A549 (cell line): ENCODE measurements around the gene DCX. TPM values are rescaled to one million over a fixed set of nuclear protein-coding genes. Genes with fewer than 3 reads are reported as not detected.

Experiments used
- ATAC-seq, 2 experiments: fragments of 200-7000 bp in 1 of 2; fragments of >200 bp in 1 of 2; cut with Nextera tagmentation in 1 of 2; cut with Tn5 transposase in 1 of 2; 3 replicates each; pipeline versions ENCODE4 v1.8.0 to v1.9.1; 2018 to 2020; ENCODE audit warnings: mild to moderate bottlenecking in 1 of 2, moderate library complexity in 1 of 2
- CTCF ChIA-PET: fragments of 300-600 bp; sonication (Branson Sonifier 250); formaldehyde crosslinking; extraction: SDS; loops from one replicate; lab custom pipeline; 2021; ENCODE audit warnings: antibody characterized with exemption, inconsistent platforms; lab: Yijun Ruan, JAX
- POLR2A ChIA-PET: fragments of 350-600 bp; formaldehyde crosslinking; extraction: SDS; loops from one replicate; lab custom pipeline; 2021; ENCODE audit warnings: antibody characterized with exemption, inconsistent platforms; lab: Yijun Ruan, JAX
- DNase-seq, 2 experiments: peaks; one replicate each; pipeline versions ENCODE4 v3.0.0 to v3.0.0-alpha.2; 2011 to 2016; ENCODE audit warnings: low read depth in 1 of 2, low spot score in 1 of 2
- FAIRE-seq: peaks from 2 replicates; lab custom pipeline; 2011; peaks lifted over from hg19 to GRCh38; lab: Jason Lieb, UNC
- H3K27ac ChIP-seq, 2 experiments: fragments of >200 bp; sonication (Bioruptor Twin); formaldehyde crosslinking; 3 replicates each; pipeline ENCODE4 v1.5.1; 2016 to 2017
- H3K4me1 ChIP-seq: fragments of >200 bp; sonication (Bioruptor Twin); formaldehyde crosslinking; 3 replicates; pipeline ENCODE4 v1.6.1; 2016
- H3K4me2 ChIP-seq: fragments of >200 bp; sonication (Bioruptor Twin); formaldehyde crosslinking; 3 replicates; pipeline ENCODE4 v1.6.1; 2016
- H3K4me3 ChIP-seq: fragments of >200 bp; sonication (Bioruptor Twin); formaldehyde crosslinking; 3 replicates; pipeline ENCODE4 v1.5.1; 2016
- H3K9me3 ChIP-seq: fragments of >200 bp; sonication (Bioruptor Twin); formaldehyde crosslinking; 3 replicates; pipeline ENCODE4 v1.6.1; 2016
- CEBPB ChIP-seq, 2 experiments: fragments of >200 bp in 1 of 2; sonication (Bioruptor Twin) in 1 of 2; formaldehyde crosslinking in 1 of 2; IDR thresholded peaks; 2 replicates each; pipeline ENCODE4 v1.6.1; 2012 to 2016
- CHD4 ChIP-seq: fragments of 200-600 bp; sonication (generic); IDR thresholded peaks from 2 replicates; pipeline ENCODE4 v1.6.1; 2016; ENCODE audit warnings: antibody characterized with exemption, mild to moderate bottlenecking, borderline replicate concordance
- CTCF ChIP-seq: fragments of >200 bp; sonication (Bioruptor Twin); formaldehyde crosslinking; IDR thresholded peaks from 3 replicates; pipeline ENCODE4 v1.5.1; 2016
- EHF ChIP-seq: fragments of 250-450 bp; sonication (Bioruptor Pico); IDR thresholded peaks from 2 replicates; pipeline ENCODE4 v1.5.0; 2020; ENCODE audit warnings: mild to moderate bottlenecking
- FOXS1 ChIP-seq: fragments of 250-450 bp; sonication (Bioruptor Pico); IDR thresholded peaks from 2 replicates; pipeline ENCODE4 v1.5.0; 2020; ENCODE audit warnings: mild to moderate bottlenecking, moderate library complexity
- HDAC2 ChIP-seq: fragments of 200-600 bp; sonication (generic); IDR thresholded peaks from 2 replicates; pipeline ENCODE4 v1.6.1; 2016
- HES2 ChIP-seq: fragments of >200 bp; sonication (Bioruptor Twin); formaldehyde crosslinking; IDR thresholded peaks from 2 replicates; pipeline ENCODE4 v1.6.1; 2016
- HOXA7 ChIP-seq: fragments of 250-450 bp; sonication (Bioruptor Pico); IDR thresholded peaks from 2 replicates; pipeline ENCODE4 v1.5.0; 2020; ENCODE audit warnings: mild to moderate bottlenecking, moderate library complexity
- JUNB ChIP-seq: fragments of >200 bp; sonication (Bioruptor Twin); formaldehyde crosslinking; IDR thresholded peaks from 2 replicates; pipeline ENCODE4 v1.6.1; 2016
- KDM1A ChIP-seq: fragments of 200-600 bp; sonication (generic); IDR thresholded peaks from 2 replicates; pipeline ENCODE4 v1.6.1; 2016; ENCODE audit warnings: low read depth, mild to moderate bottlenecking
- MYC ChIP-seq: IDR thresholded peaks from 2 replicates; pipeline ENCODE4 v1.6.1; 2012; ENCODE audit warnings: mild to moderate bottlenecking, inconsistent platforms, low read length, improper control_type of control experiment, borderline replicate concordance
- NFE2L2 ChIP-seq: fragments of 150-350 bp; conservative IDR thresholded peaks from 2 replicates; pipeline ENCODE4 v1.6.1; 2014; ENCODE audit warnings: low read length
- NR3C1 ChIP-seq: fragments of >200 bp; sonication (Bioruptor Twin); formaldehyde crosslinking; IDR thresholded peaks from 3 replicates; pipeline ENCODE4 v1.6.1; 2017
- PBX3 ChIP-seq: IDR thresholded peaks from 2 replicates; pipeline ENCODE4 v1.6.1; 2012
- PHF8 ChIP-seq: fragments of 200-600 bp; sonication (generic); IDR thresholded peaks from 2 replicates; pipeline ENCODE4 v1.6.1; 2016; ENCODE audit warnings: low read depth, mild to moderate bottlenecking, antibody characterized with exemption, moderate library complexity, borderline replicate concordance
- POLR2A ChIP-seq: IDR thresholded peaks from 2 replicates; pipeline ENCODE4 v1.6.1; 2012; ENCODE audit warnings: mild to moderate bottlenecking, low read length
- RCOR1 ChIP-seq: fragments of 150-350 bp; IDR thresholded peaks from 2 replicates; pipeline ENCODE4 v1.6.1; 2014; ENCODE audit warnings: antibody characterized with exemption, low read length, low read depth
- RFX5 ChIP-seq: fragments of 450-650 bp; IDR thresholded peaks from 2 replicates; pipeline ENCODE4 v1.7.1; 2014; ENCODE audit warnings: antibody characterized with exemption, mild to moderate bottlenecking, moderate library complexity
- RNF2 ChIP-seq: fragments of 200-600 bp; sonication (generic); IDR thresholded peaks from 2 replicates; pipeline ENCODE4 v1.6.1; 2016; ENCODE audit warnings: low read depth, mild to moderate bottlenecking, antibody characterized with exemption, moderate library complexity, borderline replicate concordance
- USF2 ChIP-seq: fragments of 450-650 bp; IDR thresholded peaks from 2 replicates; pipeline ENCODE4 v1.6.1; 2014; ENCODE audit warnings: antibody characterized with exemption
- ZSCAN20 ChIP-seq: fragments of 250-450 bp; sonication (Bioruptor Pico); IDR thresholded peaks from 2 replicates; pipeline ENCODE4 v1.8.0; 2022; ENCODE audit warnings: mild to moderate bottlenecking, moderate library complexity
- WGBS: methylation state at CpG from one replicate; pipeline ENCODE4 v1.1.6; 2017; ENCODE audit errors: missing lambda C conversion rate; 5-methylcytosine and 5-hydroxymethylcytosine counted together
- polyA plus RNA-seq, 4 experiments: library from polyadenylated mRNA; depleted of rRNA in 3 of 4; stranded (reverse); fragments of >200 nt; fragmentation: RNase III in 1 of 4; extraction: RNeasy Plus Mini Kit Qiagen cat#74134 plus additional on column Dnase treatment in 1 of 4; gene quantifications; 2 replicates in 3 of 4; 3 replicates in 1 of 4; pipeline ENCODE4 v1.2.3, GENCODE V29; 2011 to 2017

The DCX gene
- polyA plus RNA-seq, 2 of the 4 experiments (the other 2 are of a cell fraction): not detected

- TF ChIP-seq USF2 (no peak), RFX5 (no peak), HOXA7 (CRISPR knock-in tag) (no peak), POLR2A (no peak), EHF (no peak), MYC (no peak), KDM1A (no peak), PHF8 (no peak), CEBPB (IDR thresholded peaks at IDR 0.05) (no peak), FOXS1 (CRISPR knock-in tag) (no peak), RCOR1 (no peak), HDAC2 (no peak), HES2 (no peak)
- DNase-seq: peak in 1 of 2 experiments; percentile 0
- CTCF ChIA-PET: no interaction called here
- POLR2A ChIA-PET: no interaction called here
- no peak overlapping the region for H3K4me2 ChIP-seq
- H3K27ac ChIP-seq: no peak overlapping the region
- H3K4me1 ChIP-seq: no peaks in the 10 kb centered on the region
- no peak overlapping the region for H3K4me3 ChIP-seq
- no peak for ATAC-seq
- H3K9me3 ChIP-seq: no peaks in the 10 kb centered on the region
- WGBS: 22% methylated on average over 1 of the region's 1 CpG
- FAIRE-seq: no peak
These were observed 59.6 kb downstream of the DCX start for GRCh38 chrX:111352424-111352823.

- TF ChIP-seq CEBPB (IDR thresholded peaks at IDR 0.05) (no peak), RFX5 (no peak), NFE2L2 (no peak), FOXS1 (CRISPR knock-in tag) (no peak), HES2 (no peak), CHD4 (no peak), JUNB (no peak)
- no peak for DNase-seq
- Histone ChIP-seq H3K4me2 (no peak overlapping the region), H3K9me3 (no peaks in the 10 kb centered on the region), H3K4me1 (no peaks in the 10 kb centered on the region), H3K27ac (no peak overlapping the region), H3K4me3 (no peak overlapping the region)
- CTCF ChIA-PET: no interaction called here
- no peak for ATAC-seq
- FAIRE-seq: no peak
- POLR2A ChIA-PET: no interaction called here
These were observed 62.1 kb downstream of the DCX start for GRCh38 chrX:111349934-111350333.

GRCh38 chrX:111349101-111349500, 62.9 kb downstream of the DCX start:
- ATAC-seq (no peak), DNase-seq (no peak), FAIRE-seq (no peak)
- POLR2A ChIA-PET: no interaction called here
- Histone ChIP-seq H3K9me3 (no peaks in the 10 kb centered on the region), H3K4me1 (no peaks in the 10 kb centered on the region), H3K4me3 (no peak overlapping the region), H3K27ac (no peak overlapping the region), H3K4me2 (no peak overlapping the region)
- CTCF ChIA-PET: no interaction called here
- 24% methylated on average over 3 of the region's 3 CpGs for WGBS
- no peak for TF ChIP-seq PBX3
- TF ChIP-seq HDAC2: no peak
- TF ChIP-seq ZSCAN20 (CRISPR knock-in tag): no peak
- no peak for TF ChIP-seq NR3C1
- no peak for TF ChIP-seq CTCF
- TF ChIP-seq KDM1A: no peak
- TF ChIP-seq RNF2: no peak
